Natural killer cell (primary cell): ENCODE data around the gene PTPRM. TPM values are rescaled to one million over a fixed set of nuclear protein-coding genes. Genes with fewer than 3 reads are reported as not detected.

Experiments used
- ATAC-seq, 3 donors: fragments of 150-1000 bp in 2 of 3; fragments of 200-7000 bp in 1 of 3; cut with Tn5 transposase; 1 replicate in 1 of 3; 2 replicates in 2 of 3; pipeline ENCODE4 v1.10.0; 2021; ENCODE audit warnings: mild to moderate bottlenecking in 2 of 3, moderate library complexity in 2 of 3
- DNase-seq, 2 donors: peaks; one replicate each; pipeline versions ENCODE4 v3.0.0 to v3.0.0-alpha.2; 2013 to 2021; ENCODE audit warnings: mixed read lengths in 1 of 2
- H3K27ac ChIP-seq: one replicate; pipeline ENCODE4 v1.5.1; 2013; ENCODE audit warnings: mild to moderate bottlenecking, low read length
- H3K27me3 ChIP-seq: one replicate; pipeline ENCODE4 v1.6.1; 2013; ENCODE audit warnings: low read length; ENCODE audit not compliant: control insufficient read depth, insufficient read depth
- H3K36me3 ChIP-seq: one replicate; pipeline ENCODE4 v1.6.1; 2013; ENCODE audit warnings: low read length; ENCODE audit not compliant: control insufficient read depth, insufficient read depth
- H3K4me1 ChIP-seq: one replicate; pipeline ENCODE4 v1.6.1; 2013; ENCODE audit warnings: low read length; ENCODE audit not compliant: control insufficient read depth, insufficient read depth
- H3K4me3 ChIP-seq: one replicate; pipeline ENCODE4 v1.5.1; 2013; ENCODE audit warnings: low read length
- H3K9me3 ChIP-seq: one replicate; pipeline ENCODE4 v1.6.1; 2013; ENCODE audit warnings: low read length; ENCODE audit not compliant: control insufficient read depth, insufficient read depth
- H3K27ac Mint-ChIP-seq, 2 donors: one replicate each; pipeline ENCODE4 v1.8.0; 2022; ENCODE audit warnings: mild to moderate bottlenecking in 2 of 2, mixed read lengths in 2 of 2, moderate library complexity in 1 of 2
- H3K27me3 Mint-ChIP-seq, 2 donors: one replicate each; pipeline ENCODE4 v1.8.0; 2022; ENCODE audit warnings: low read depth in 2 of 2, mixed read lengths in 2 of 2
- H3K36me3 Mint-ChIP-seq: one replicate; pipeline ENCODE4 v1.8.0; 2022; ENCODE audit warnings: mixed read lengths
- H3K4me1 Mint-ChIP-seq, 2 donors: one replicate each; pipeline ENCODE4 v1.8.0; 2022; ENCODE audit warnings: mixed read lengths in 2 of 2
- H3K4me3 Mint-ChIP-seq: one replicate; pipeline ENCODE4 v1.8.0; 2022; ENCODE audit warnings: mild to moderate bottlenecking, moderate library complexity, mixed read lengths
- H3K9me3 Mint-ChIP-seq, 2 donors: one replicate each; pipeline ENCODE4 v1.8.0; 2022; ENCODE audit warnings: mixed read lengths in 2 of 2
- CTCF ChIP-seq: fragments of 200-600 bp; IDR thresholded peaks from one replicate; pipeline ENCODE4 v1.8.0; 2022; ENCODE audit warnings: antibody characterized with exemption
- WGBS: methylation state at CpG from one replicate; pipeline ENCODE4 v1.1.7; 2013; ENCODE audit warnings: missing lambda C conversion rate; ENCODE audit not compliant: insufficient coverage; 5-methylcytosine and 5-hydroxymethylcytosine counted together
- intact Hi-C: fragments of 100-400 bp; cut with micrococcal nuclease; formaldehyde crosslinking; loops from one replicate; pipeline ENCODE4 v1.14.2; 2022
- total RNA-seq, 4 donors: library from RNA; stranded (reverse); fragments of 120-200 nt in 1 of 4; gene quantifications; one replicate each; pipeline versions ENCODE4 v1.2.3 to v1.2.4, GENCODE V29; 2013 to 2022

The PTPRM gene
- total RNA-seq, 3 donors from 2014 or later (not counting 1 experiment from before 2014, with no cell fraction given): 5.0 to 13.2 (median 12.1) TPM

- no peaks in the 10 kb centered on the region for H3K36me3 Mint-ChIP-seq
- H3K4me3 ChIP-seq: no peak overlapping the region
- intact Hi-C loops: no loop called here
- no peak overlapping the region for H3K4me3 Mint-ChIP-seq
- H3K27me3 ChIP-seq: no peaks in the 10 kb centered on the region
- 89% methylated on average over 5 of the region's 5 CpGs for WGBS
- no peaks in the 10 kb centered on the region for H3K9me3 ChIP-seq
- no peaks in the 10 kb centered on the region for H3K27me3 Mint-ChIP-seq
- ATAC-seq (no peak), DNase-seq (no peak)
- no peaks in the 10 kb centered on the region for H3K36me3 ChIP-seq
- H3K27ac ChIP-seq: no peak overlapping the region
- no peaks in the 10 kb centered on the region for H3K4me1 ChIP-seq
- no peaks in the 10 kb centered on the region for H3K4me1 Mint-ChIP-seq
- no peak overlapping the region for H3K27ac Mint-ChIP-seq
- peaks cover 3 to 6% of the 10 kb centered on the region in 2 donors for H3K9me3 Mint-ChIP-seq
- no peak for TF ChIP-seq CTCF
Observed at GRCh38 chr18:8207996-8208395, 640.9 kb downstream of the PTPRM start.

- no peak overlapping the region for H3K4me3 ChIP-seq
- WGBS: 62% methylated on average over 6 of the region's 6 CpGs
- H3K27ac ChIP-seq: no peak overlapping the region
- Mint-ChIP-seq H3K9me3 (peaks cover 3 to 6% of the 10 kb centered on the region in 2 donors), H3K27ac (no peak overlapping the region), H3K4me1 (no peaks in the 10 kb centered on the region), H3K4me3 (no peak overlapping the region), H3K36me3 (no peaks in the 10 kb centered on the region), H3K27me3 (no peaks in the 10 kb centered on the region)
- intact Hi-C loops: no loop called here
- no peak for TF ChIP-seq CTCF
- DNase-seq (no peak), ATAC-seq (no peak)
- H3K27me3 ChIP-seq: no peaks in the 10 kb centered on the region
- no peaks in the 10 kb centered on the region for H3K9me3 ChIP-seq
- H3K36me3 ChIP-seq: no peaks in the 10 kb centered on the region
- H3K4me1 ChIP-seq: no peaks in the 10 kb centered on the region
Observed at GRCh38 chr18:8208716-8209115, 641.6 kb downstream of the PTPRM start.

GRCh38 chr18:8212896-8213780 is 646.0 kb downstream of the PTPRM start:
- WGBS: 78% methylated on average over 8 of the region's 8 CpGs
- H3K4me3 ChIP-seq: no peak overlapping the region
- DNase-seq (no peak), ATAC-seq (no peak)
- no peaks in the 10 kb centered on the region for H3K4me1 Mint-ChIP-seq
- peaks cover 0 to 3% of the 10 kb centered on the region in 2 donors for H3K9me3 Mint-ChIP-seq
- intact Hi-C loops: no loop called here
- no peak overlapping the region for H3K27ac ChIP-seq
- no peaks in the 10 kb centered on the region for H3K4me1 ChIP-seq
- H3K4me3 Mint-ChIP-seq: no peak overlapping the region
- TF ChIP-seq CTCF: no peak
- no peaks in the 10 kb centered on the region for H3K36me3 ChIP-seq
- H3K9me3 ChIP-seq: no peaks in the 10 kb centered on the region
- H3K36me3 Mint-ChIP-seq: no peaks in the 10 kb centered on the region
- H3K27ac Mint-ChIP-seq: no peak overlapping the region
- H3K27me3 Mint-ChIP-seq: no peaks in the 10 kb centered on the region
- no peaks in the 10 kb centered on the region for H3K27me3 ChIP-seq
